SHP77 treated with DMSO at 0.1 percent for 48 hours (cell line): Measurements from ENCODE around the gene GALR2.

Source experiments
- DNase-seq: peaks from one replicate; lab custom pipeline; 2025; lab: John Stamatoyannopoulos, UW

The GALR2 gene

DNA sequence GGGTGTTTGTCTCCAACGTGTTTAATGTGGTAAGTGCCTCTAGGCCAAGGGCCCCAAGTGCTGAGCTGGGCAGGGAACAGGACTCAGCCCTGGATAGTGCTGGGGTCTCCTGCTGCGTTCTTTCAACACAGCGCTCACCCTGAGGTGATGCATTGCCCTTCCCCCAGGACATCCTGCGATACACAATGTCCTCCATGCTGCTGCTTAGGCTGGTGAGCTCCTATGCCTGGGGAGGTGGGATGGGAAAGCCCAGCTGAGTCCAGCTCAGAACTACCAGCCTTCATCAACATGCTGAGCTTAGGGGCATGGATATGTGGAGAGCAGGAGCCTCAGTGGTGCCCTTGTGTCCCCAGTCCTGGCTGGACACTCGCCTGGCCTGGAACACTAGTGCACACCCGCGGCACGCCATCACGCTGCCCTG is 5.0 kb downstream of the GALR2 start:
- no peak for DNase-seq

DNA sequence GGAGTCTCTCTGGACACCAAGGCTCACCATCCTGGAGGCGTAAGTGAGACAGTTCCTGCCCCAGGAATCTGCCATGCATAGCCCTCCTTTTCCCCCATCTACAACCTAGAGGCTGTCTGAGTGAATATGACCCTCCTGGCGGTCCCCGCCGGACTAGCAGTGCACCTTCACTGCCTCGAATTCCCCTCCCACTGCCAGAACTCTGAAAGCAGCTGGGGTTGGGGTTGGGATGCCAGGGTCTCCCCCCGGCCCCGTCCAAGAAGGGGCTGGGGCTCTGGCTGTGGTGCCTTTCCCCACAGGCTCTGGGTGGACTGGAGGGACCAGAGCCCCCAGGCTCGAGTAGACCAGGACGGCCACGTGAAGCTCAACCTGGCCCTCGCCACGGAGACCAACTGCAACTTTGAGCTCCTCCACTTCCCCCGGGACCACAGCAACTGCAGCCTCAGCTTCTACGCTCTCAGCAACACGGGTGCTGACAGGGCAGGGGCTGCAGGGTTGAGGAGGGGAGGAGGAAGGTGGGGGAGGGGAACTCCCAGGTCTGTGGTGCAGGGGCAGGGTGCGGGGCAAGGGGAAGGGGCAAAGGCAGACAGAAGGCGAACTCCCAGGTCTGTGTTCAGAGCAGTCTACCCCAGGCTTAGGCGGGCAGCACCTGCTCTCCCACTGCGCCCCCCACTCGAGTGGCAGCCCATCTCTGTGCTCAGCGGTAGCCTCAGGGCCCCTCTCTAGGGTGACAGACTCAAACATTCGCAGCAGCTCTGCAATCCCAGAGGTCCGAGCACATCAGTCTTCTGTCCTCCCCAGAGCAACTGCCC is 5.6 kb downstream of the GALR2 start:
- no peak for DNase-seq

DNA sequence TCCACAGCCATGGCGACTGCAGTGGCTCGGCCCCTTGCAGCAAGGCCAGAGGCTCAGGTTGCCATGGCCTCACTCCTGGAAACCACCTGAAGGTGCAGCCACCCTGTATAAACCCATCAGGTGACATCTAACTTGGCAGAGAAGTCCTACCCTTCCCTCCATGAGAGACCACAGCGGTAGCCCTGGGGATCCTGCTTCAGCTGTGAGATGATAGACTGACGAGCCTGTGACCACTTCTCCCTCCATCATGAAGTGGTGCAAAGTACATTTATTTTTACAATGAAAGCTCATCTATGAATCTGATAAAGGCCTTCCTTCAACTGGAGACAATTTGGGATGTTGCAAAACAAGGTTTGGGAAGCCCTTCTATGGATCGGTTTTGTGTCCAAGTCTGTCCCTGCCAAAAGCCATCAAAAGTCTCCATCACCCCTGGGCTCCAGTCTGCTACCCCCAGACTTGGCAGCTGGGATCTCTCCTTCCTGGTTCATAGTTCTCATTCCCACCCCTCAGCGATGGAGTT is 6.2 kb downstream of the GALR2 start:
- DNase-seq = no peak

DNA sequence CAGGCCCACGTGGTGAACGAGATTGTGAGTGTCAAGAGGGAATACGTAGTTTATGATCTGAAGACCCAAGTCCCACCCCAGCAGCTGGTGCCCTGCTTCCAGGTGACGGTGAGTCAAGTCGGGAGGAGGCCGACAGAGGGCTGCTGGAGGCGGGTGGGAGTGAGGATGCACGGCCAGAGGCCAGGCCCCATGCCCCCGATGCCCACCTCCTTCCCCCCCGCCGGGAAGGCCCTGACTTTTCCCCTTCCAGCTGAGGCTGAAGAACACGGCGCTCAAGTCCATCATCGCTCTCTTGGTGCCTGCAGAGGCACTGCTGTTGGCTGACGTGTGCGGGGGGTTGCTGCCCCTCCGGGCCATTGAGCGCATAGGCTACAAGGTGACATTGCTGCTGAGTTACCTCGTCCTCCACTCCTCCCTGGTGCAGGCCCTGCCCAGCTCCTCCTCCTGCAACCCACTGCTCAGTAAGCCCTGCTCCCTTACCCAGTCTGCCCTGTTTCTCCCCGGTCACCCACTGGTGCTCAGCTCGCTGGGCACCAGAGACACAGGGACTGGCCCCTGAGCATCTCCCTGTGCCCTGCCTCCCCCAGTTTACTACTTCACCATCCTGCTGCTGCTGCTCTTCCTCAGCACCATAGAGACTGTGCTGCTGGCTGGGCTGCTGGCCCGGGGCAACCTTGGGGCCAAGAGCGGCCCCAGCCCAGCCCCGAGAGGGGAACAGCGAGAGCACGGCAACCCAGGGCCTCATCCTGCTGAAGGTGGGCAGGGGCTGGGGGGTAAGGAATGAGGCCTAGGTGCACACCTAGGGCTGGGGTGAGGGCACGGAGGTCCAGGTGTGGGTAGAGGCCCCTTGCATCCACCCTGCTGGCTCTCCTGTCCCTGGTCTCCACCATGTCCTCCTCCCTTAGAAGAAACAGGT is 7.0 kb downstream of the GALR2 start:
- no peak for DNase-seq

DNA sequence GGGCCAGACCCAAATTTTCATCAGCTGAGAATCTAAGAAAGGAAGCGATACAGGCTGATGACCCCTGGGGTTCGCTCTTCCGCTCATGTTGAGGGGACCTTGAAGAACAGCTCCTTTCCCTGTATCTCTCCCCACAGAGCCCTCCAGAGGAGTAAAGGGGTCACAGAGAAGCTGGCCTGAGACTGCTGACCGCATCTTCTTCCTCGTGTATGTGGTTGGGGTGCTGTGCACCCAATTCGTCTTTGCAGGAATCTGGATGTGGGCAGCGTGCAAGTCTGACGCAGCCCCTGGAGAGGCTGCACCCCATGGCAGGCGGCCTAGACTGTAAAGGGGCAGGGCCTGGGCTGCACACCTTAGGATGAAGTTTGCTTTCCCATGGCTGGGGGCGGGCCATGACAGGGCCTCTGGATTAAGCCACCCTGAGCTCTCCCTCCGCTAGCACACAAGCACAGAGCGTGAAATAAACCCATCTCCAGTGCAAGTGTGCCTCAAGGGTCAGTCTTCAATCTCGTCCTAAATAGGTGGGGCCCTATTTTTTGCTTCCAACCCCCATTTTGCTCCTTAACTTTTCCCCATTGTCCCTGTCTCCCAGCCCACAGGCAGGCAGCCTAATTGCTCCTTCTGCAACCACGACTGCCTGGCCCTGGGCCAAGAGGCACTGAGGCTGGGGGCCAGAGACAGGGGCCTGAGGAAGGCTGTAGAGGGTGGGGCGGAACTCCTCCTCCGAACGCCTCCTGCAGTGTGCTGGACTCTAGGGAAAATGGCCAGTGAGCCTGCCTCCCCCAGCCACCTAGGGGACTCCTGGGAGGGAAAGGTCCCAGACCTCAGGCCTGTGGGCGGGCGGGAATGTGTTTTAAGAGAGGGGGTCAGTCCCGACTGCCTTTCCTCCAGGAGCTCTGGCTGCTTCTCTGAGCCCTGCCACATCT is 8.0 kb downstream of the GALR2 start:
- DNase-seq = no peak

DNA sequence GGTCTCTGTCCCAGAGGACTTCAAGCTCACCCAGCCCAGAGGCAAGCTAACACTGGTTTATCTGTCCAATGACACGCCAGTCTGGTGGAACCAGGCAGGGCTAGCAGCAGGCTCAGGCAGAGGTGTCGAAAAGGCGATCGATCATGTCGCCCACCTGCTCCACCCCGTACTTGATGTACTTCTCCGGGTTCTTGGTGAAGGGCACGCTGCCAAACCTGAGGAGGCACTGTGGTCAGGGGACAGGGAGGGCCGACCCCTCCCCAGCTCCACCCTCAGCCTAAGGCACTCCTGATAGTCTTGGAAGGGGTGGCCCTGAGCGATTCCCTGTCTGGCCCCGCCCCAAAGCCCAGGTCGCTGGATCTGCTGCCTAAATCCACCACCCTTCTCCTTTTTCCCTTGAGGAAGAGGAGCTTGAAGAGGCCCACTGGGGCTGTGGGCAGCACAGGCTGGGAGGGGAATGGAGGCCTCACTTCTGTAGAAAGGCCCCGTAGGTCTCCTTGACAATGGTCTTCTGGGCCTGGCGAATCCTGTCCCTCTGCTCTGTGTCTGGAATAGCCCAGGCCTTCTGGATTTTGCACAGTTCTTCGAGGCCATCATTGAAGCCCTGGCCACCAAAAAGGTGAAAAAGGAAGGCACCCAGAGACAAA is 9.1 kb downstream of the GALR2 start:
- no peak for DNase-seq

DNA sequence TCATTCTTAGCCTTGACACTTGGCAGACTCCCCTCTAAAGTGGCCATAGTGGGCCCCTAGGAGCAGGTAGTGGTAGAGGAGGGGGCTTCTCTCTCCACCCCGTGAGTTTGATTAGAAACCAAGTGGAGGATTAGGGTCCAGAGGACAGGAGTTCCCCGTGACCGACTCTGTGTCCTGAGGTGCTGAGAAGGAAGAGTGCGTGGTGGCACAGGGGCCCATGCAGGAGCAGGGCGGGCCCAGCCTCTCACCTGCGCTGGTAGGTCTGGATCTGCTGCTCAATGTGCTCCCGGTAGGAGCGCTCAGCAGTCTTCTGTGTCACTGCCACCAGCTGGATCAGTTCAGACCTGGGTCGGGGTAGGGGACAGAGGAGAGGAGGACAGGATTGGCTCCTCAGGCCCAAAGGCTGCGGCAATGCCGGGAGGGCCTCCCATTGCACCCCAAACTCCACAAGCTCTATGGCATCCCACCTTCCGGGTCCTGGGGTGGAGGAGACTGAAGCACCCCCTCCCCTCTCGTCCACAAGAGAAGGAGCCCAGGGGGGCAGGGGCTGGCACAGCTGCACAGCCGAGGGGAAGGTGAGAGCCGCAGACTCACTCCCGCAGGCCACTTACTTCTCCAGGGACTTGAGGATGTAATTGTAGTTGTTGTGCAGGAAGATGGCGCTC is 10.6 kb downstream of the GALR2 start:
- DNase-seq = no peak

DNA sequence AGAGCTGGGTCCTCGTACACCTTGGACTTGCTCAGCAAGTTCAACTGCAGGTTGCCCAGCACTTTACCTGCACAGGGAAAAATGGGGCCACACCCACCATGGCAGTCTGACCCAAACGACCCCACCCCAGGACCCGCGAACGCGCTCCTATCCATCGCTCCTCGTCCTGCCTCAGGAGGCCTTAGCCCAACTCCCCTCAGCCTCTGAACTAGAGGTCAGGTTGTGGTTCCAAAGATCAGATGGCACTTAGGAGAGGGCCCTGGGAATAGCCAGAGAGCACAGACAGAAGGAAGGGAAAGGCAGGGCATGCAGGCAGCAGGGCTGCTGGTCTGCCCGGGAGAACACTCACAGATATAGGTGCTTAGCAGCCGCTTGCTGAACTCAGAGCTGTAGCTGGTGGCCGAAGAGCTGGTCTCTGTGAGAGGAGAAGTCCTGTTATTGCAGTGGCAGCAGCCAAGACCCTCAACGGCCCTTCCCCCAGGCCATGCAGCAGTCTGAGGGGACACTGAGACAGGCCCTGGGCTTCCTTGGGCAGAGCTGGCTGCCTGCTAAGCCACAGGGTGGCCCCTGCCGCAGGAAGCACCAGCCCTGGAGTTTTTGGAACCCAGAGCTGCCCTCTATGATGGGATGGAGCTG is 11.3 kb downstream of the GALR2 start:
- DNase-seq = no peak

DNA sequence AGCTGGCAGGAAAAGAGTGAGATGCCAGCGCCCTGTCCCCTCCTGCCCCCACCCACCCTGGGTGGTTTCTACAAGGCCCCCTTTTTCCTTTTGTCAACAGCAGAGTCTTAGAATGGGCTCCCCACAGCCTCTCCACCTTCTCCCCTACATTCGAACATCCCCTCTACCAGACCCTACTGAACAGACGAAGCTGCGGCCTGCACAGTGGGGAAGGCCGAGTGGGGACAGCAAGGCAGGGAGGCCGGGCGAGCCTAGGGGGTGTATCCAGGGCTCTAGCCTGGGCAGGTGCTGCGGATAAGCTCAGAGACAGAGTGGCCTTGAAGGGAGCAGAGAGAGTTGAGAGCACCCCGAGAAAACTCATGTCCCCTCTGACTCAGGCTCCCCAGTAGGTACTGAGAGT is 11.8 kb downstream of the GALR2 start:
- no peak for DNase-seq

DNA sequence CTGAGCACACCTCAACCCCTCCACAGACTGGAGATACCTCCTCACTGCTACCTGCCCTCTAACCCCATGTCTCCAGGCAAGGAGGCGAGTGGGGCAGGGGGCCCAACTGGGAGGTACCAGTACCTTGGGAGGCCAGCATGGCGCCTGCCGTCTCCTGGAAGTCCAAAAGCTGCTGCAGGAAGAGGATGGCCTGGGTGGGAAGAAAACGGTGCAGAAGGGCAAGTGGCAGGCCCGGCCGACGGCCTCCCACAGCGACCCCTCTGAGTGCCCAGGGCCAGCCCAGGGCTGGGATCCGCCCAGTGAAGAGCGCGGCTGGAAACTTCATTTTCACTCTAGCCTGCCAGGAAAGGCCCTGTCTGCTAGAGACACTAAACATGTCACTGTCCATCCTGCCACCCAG is 12.9 kb downstream of the GALR2 start:
- no peak for DNase-seq

DNA sequence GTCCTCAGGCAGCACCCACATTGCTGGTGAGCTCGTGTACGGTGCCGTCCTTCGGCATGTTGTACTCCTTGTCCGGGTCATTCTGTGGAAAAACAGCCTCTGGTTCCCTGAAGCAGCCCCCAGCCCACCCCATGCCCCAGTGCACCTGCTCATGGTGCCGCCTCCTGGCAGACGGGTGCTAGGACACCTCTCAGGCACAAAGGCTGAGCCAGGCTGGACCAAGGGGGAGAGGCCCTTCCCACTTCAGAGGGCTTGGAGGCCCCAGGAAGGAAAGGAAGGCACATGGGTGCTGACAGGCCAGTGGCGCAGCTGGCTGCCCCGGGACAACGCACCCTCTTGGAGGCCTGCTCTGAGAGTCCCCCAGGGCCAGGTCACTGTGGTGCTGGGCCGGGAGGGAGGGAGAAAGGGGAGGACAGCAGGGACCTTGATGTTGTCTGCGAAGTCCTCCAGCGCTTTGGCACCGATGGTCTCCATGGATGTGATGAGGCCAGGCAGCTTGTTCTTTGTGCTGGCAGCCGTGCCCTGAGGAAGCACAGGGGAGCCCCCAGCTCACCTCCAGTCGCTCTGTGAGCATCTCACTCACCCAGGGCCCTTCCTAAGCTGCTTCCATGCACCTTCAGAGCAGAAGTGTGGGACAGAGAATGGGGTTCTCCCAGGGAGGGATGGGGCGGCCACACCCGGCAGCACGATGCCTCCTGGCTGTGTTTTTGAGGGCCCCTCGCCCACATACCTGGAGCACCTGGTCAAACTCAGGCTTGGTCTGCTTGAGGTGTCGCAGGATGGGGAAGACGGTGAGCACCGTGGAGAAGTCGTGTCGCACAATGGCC is 13.7 kb downstream of the GALR2 start:
- no peak for DNase-seq

DNA sequence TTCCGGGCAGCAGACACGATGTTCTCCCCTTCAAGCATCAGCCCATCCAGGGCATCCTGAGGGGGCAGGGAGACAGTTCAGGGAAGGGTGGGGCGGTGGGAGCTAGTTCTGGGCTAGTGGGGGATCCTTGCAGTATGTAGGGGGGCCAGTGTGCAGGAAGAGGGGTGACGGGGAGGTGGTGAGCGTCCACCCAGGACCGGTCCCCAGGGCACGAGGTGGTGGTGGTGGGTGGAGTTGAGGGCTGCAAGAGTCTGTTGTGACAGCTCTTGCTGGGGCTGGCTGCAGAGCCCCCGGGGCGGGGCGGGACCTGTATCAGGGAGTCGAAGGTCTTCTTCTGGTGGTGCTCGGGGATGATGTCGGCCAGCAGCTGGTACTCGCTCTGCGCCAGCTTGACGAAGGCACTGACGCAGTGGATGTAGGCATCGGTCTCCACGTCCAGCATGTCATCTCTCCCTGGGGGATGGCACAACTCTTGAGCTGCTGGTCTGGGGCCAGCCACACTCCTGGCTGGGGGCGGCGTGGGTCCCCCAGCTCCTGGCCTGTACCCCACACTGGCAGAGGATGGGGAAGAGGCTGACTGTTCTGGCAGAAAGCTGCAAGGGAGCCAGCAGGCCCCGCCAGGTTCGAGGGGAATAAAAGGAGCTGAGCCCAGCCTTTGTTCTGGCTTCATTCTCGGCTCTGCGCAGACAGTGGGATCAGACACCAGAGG is 14.4 kb downstream of the GALR2 start:
- DNase-seq = no peak

DNA sequence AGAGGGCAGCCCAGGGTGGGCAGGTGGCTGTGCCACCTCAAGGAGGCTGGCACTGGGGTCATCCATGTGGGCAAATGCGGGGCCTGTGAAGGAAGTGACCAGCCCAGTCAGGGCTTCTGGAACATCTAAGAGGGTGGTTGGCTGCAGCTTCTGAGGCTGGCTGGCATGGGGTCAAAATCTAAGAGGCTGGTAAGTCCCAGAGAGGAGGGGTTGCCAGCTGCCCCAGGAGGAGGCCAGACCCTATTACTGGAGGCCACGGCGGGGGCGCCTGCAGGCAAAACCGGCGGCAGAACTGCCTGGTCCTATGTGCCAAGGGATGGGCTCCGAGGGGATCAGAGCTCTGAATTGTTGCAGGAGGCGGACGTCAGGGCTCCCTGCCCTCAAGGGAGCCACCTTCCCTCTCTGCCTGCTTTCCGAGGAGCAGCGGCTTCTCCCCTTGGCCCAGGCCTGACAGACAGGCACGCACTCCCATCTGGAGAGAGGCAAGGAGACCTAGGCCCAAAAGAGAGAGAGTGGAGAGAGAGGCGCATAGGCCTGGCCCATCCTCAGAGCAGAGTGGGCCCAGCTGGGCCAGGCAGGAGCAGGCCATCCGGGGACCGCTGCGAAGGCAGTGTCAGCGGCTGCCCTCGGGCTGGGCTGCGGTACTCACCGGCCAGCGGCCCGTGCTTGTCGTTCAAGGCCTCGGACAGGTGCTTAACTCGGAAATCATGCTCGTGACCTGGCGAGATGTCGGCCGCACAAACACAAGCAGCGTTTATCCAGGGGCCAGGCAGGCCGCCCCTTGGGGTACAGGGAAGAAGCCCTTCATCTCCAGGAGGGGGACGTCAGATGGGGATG is 15.3 kb downstream of the GALR2 start:
- DNase-seq = no peak

DNA sequence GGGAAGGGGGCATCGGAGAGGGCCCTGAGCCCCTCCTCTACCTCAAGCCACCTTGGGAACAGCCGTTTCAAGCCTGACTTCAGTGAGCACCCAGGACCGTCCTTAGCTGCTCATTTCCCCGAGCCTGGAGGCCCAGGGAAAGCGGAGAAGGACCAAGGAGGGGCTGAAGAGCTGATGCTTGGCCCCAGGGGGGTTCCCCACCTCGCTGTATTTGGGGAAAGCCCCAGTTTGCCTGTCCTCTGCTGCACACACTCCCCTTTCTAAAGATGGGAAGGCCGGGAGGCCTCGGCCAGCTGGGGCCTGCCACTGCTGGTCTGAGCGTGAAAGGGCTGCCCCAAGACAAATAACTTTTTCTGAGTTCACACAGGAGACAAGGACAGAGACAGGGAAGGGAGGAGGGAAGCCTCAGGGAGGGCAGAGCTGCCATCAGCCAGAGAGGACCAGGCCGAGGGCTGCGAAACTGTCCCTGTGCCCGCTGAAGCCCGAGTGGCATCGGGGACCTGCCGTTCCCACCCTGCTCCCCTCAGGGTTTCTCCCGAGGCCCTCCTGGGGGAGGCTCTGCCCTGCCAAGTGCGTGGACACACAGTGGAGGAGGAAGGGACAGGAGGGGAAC is 16.0 kb downstream of the GALR2 start:
- no peak for DNase-seq

DNA sequence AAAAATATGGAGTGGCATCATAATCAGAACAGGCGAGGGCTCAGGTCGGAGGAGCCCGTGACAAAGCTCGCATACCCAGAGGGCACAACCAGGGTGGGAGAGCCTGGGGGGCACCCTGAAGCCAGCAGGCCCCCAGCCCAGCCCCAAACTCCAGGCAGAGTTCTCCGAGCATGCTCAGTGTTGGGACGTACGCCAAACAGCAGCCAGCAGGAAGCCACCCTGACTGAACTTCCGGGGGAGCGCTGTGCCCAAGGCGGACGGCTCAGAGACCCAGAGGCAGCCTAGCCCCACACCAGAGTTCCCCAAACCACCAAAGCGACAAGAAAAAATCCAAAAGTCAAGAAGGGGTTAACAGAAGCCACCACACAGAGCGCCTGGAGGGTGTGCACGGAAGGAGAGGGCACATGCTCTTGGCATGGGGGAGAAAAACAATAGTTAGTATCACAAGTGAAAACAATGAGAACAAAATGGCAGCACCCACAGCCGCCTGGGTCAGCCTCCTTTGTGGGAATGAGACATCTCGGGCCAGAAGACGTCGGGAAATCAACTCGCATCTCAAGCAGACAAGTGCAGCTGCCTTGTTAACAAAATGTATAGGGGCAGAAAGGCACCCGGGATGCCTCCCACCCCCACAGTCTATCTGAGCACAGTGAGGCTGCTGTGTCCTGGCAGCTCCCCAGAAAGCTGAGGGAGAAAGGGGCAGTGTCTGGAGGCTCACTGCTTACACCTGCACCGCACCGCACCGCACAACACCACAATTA is 17.1 kb downstream of the GALR2 start:
- no peak for DNase-seq

DNA sequence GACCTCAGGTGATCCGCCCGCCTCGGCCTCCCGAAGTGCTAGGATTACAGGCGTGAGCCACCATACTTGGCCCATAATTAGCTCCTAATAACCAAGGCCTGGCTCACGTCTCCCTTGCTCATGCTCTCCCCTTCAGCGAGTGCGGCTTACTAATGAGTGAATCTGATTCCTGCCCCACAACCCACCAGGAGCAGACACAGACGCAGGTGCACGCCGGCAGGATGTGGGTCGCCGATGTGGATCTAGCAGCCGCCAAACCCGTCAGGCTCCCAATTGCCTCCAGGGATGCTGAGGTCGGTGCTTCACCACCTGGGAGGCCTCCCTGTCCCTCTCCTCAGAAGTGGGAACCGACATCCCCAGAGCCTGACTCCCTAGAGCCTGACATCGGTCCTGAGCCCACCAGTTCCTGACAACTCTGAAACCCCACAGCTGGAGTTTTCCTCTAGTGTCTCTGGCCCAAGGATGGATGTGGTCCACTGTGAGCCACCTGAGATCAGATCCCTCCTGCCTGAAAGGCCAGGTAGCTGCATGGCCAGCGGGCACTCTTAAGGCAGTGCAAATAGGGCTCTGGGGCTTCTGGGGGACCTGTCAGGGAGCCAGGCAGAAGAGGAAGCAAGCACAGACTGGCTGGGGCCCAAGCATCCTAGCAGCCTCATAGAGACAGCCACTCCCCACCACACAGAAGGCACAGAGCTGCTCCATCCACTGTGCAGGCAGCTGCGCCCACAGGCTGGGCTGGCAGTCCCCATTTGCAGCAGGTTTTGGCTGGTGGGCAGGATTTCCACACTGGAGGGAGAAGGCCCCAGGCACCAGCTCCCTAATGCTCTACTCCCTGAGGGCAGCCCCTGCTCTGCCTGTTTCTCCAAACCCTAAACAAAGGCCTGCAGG is 18.2 kb downstream of the GALR2 start:
- no peak for DNase-seq
